ENCODE measurements around the gene ESPN.

Gene ESPN

DNA sequence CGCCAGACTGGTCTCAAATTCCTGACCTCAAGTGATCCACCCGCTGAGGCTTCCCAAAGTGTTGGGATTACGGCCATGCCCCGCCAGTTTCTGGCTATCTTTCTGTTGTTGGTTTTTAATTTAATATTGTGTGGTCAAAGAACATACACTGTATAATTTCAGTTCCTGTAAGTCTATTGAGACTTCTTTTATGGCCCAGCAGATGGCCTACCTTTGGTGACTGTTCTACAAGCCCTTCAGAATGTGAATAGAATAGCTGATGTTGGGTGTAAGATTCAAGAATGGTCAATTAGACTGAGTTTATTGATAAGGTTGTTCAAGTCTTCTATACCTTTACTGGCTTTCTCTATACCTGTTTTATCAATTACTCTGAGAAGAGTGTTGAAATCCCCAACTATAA is 15.5 kb upstream of the ESPN start:
- DNase-seq (ENCODE audit: low spot score) = no peak

DNA sequence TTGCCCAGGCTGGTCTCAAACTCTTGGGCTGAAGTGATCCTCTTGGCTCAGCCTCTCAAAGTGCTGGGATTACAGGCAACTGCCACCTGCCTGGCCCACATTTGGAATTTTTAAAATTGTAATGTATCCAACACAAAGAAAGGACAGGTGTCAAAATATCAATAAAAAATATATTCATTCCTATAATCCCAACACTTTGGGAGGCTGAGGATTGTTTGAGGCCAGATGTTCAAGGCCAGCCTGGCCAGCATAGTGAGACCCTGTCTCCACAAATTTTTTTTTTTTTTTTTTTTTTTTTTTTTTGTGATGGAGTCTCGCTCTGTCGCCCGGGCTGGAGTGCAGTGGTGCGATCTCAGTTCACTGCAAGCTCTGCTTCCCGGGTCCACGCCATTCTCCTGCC is 14.8 kb upstream of the ESPN start:
- no peak for DNase-seq (ENCODE audit: low spot score)

DNA sequence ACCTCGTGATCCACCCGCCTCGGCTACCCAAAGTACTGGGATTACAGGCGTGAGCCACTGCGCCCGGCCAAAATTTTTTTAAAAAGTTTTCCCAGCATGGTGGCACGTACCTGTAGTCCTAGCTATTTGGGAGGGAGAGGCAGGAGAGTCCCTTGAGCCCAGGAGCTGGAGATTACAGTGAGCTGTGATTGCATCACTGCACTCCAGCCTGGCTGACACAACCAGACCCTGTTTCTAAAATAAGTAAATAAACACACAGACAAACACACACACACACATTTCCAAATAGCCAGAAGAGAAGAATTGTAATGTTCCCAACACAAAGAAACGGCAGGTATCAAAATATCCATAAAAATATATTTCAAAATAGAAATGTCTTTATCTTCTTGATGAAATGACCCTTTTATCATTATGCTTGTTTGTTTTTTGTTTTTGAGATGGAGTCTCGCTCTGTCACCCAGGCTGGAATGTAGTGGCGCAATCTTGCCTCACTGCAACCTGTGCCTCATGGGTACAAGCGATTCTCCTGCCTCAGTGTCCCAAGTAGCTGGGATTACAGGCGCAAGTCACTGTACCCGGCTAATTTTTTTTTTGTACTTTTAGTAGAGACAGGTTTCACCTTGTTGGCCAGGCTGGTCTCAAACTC is 14.2 kb upstream of the ESPN start:
- no peak for DNase-seq (ENCODE audit: low spot score)

DNA sequence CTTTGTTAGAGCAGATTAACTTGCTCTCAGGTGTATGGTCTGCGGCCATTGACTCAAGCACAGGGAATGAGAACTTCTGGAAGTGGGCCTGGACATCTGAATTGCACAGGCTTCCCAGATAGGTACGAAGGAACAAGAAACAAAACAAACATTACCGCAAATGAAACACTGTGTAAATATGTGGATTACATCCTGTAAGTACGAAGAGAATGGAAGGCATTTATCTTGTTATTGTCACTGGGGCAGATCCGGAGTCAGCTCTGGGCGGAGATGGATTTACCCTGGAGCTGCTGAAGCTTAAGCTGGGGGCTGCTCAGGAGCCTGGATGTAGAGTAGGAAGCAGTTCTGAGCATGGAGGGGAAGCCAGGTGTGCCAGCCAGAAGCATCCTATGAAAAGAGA is 11.7 kb upstream of the ESPN start:
- DNase-seq (ENCODE audit: low spot score) = no peak

DNA sequence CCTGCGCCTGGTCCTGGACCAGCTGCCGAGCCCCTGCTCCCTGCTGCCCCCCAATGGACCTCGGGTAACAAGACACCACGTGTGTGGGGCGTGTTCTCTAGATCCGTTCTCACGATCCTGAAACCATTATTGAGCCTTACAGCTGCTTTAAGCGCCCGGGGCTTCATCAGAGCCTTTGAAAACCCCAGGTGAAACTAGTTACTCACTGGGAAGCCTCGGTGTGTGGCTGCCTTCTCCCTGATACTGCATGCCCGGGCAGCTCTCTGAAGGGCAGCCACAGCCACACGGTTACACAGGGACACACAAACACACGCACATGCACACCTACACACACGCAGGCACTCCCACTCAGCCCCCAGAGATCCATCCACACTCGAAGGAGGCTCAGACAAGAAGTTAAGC is 10.1 kb upstream of the ESPN start:
- peak; percentile 80 for DNase-seq (ENCODE audit: low spot score)

DNA sequence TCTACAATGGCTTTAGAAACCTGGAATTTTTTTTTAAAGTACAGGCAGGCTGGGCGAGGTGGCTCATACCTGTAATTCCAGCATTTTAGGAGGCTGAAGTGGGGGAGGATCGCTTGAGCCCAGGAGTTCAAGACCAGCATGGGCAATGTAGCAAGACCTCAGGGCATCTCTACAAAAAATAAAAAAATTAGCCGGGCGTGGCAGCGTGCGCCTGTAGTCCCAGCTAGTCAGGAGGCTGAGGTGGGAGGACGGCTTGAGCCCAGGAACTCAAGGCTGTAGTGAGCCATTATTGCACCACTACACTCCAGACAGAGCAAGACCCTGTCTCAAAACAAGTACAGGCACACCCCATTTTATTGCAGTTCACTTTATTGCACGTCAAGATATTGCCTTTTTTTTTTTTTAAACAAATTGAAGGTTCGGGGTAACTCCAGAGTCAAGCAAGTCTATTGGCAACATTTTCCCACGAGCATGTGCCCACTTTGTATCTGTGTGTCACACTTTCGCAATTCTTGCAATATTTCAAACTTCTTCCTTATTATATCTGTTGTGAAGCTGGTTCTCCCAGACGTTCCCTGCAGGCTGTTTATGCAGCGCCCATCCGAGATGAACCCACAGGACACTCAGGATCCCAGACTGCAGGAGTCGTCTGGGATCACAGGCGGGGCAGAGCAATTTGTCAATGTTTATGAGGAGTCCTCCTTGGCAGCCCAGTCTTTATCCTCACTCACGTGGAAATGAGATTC is 9.5 kb upstream of the ESPN start:
- DNase-seq (ENCODE audit: low spot score) = no peak

DNA sequence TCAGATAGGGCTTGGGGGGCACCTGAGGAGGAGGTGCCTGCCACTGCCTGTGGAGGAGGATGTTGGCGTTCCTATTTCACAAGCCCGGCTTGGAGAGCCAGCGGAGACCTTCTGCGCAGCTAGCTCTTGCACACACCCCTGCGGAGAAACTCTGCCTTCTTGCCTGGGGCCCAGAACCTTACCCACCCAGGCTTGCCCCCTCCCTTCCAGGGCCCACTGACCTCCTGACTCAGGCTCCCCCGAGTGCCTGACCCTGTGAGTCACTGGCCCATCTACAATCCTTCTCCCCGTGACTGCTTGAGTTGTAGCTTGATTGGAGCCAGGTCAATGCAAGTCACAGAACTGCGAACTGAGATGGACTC is 8.3 kb upstream of the ESPN start:
- DNase-seq (ENCODE audit: low spot score) = no peak

DNA sequence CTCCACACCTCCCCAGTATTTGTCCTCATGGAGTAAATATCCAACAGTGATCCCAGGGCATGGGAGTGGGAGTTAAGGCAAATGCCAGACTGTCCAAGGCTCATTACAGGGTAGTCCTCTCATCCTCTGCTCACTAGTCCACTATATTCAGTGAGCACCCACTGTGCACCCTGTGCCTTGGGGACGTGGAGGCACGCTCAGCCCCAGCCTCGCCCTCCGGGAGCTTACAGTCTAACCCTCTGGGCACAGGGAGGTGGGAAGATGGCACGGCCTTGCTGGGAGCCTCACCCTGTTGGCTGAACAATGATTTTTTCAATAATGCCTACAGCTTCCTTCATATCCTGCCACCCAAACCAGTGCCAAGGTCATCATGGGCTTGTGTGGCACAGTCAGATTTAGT is 7.7 kb upstream of the ESPN start:
- no peak for DNase-seq (ENCODE audit: low spot score)

DNA sequence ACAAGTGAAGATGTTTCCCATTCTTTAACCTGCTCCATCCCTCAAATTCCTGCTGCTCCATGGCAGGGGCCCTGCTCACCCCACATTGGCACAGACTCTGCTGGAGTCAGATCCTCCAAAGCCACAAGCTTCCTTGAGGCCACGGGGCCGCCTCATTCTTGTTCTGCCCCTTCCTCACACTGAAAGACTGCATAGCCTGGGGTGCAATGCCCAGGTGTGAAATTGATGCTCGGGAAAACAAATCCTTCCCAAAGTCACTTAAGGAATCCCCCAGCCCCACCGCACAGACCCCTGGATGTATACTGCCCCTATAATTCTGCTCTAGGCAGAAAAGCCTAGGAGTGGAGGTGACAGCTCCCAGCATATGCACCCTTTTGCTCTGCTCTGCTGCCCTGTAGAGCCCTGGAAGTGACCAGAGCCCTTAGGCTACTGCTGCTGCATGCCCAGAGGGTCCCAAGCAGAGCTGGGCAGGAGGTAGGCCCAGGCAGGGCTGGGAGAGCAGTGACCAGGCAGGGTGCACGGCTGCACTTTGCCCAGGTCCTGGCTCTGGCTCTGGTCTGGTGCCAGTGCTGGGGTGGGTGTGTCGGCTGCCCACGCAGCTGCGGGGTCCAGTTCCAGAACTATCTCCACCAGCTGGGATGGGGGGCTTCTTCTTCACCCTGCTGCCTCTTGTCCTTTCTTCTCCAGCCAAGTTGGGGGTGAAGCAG is 6.5 kb upstream of the ESPN start:
- no peak for DNase-seq (ENCODE audit: low spot score)

DNA sequence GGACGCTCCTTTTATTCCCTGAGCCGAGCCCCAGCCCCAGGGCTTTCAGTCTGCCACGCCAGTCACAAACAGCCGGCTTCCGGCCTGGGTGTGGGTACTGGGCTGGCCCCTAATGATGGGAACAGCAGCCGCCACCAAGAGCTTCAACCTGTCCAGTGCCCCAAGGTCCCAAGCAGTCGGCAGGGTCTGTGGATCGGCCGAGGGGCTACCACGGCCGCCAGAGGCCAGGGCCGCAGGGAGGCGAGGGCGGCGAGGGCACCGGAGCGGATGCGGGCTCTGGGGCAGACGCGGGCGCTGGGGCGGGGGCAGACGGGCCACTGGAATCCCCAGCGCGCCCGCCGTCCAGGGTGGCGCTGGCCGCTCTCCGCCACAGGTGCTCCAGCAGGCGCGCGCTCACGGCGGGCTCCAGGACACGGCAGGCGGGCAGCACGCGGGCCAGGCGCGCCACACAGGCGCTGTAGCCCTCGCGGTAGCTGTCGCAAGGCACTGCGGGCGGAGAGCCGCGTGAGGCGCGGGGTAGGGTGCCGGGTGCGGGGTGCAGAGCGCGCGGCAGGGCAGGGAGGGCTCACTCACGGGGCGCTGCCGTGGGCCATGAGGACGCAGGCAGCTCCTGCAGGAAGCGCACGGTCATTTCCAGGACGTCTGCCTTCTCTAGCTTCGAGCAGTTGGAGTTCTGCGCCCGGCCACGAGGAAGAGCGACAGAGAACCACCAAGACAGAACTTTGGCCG is 5.7 kb upstream of the ESPN start:
- DNase-seq (ENCODE audit: low spot score) = no peak

DNA sequence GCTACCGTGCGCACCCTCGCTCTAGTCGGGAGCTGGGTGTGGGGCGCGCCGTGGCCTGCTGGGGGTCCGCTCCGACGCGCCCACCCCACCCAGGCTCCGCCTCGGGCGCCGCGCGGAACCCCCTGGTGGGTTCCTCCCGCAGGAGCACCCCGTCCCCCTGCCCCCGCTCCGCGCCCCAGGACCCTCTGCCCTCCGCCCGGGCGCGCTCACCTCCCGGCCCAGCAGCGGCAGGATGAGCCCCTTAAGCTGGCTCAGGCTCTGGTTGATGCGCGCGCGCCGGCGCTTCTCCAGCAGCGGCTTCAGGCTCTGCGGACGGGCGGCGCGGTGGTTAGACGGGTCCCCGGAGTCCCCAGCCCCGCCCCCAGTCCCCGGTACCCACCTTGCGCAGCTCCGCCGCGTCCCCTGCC is 5.2 kb upstream of the ESPN start:
- peak; percentile 74 for DNase-seq (ENCODE audit: low spot score)

DNA sequence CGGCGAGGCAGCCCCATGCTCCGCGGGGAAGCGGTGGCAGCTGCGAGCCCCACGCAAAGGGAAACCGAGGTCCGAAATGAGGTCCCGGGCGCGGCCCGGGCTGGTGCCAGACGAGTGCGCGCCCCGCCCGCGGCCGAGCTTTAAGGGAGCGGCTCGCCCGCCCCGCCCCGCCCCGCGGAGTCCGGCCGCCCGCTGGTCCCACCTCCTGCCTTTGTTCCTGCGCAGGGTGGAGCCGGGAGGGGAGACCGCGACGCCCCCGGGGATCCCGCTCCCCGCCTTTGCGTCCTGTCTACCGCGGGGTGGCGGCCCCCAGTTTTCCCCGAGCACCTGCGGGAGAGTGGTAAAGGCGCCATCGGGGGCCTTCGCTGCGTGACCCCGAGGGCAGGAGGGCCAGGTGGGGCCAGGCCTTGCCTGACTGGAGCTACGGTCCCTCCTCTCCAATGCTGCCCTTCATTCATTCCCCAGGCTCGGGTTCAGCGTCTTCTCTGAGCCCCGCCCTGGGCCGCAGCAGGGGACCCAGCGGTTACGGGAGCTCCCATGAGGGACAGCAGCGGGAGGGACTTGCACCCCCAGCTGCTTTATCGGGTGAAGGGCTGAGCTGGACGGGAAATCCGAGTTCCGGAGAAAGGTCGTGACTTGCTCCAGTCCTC is 4.6 kb upstream of the ESPN start, which contains the start of gene HES2:
Gene HES2 (minus strand): TSS at position 116 of the 650 bp plus-strand sequence. CDS start 99 bp downstream, at position 17.
- peak; percentile 78 for DNase-seq (ENCODE audit: low spot score)

DNA sequence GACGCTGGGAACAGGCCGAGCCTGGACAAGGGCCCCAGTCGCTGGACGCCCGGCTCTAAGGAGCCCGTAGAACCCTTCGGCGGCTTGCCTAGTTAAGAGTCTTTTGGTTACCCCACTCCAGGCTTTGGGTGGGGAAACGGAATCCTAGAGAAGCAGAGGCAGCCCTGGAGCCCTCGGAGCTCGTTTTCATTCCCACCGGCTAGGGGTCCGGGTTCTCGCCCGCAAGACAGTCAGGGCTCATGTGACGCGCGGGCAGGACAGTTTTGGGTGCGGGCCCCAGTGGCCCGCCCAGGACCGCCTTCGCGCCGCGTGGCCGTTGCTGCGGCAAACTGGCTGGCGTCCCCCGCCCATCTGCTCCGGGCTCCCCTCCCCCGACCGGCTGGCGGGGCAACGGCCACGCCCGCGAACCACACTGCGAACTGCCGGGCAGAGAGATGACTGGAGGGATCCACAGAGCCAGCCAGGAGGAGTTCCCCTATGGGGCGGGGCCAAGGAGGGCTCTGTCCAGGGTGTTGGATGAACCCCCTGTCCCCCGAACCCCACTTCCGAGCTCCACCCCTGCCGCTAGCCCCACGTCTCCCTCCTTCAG is 4.0 kb upstream of the ESPN start:
- DNase-seq (ENCODE audit: low spot score) = peak; percentile 58

DNA sequence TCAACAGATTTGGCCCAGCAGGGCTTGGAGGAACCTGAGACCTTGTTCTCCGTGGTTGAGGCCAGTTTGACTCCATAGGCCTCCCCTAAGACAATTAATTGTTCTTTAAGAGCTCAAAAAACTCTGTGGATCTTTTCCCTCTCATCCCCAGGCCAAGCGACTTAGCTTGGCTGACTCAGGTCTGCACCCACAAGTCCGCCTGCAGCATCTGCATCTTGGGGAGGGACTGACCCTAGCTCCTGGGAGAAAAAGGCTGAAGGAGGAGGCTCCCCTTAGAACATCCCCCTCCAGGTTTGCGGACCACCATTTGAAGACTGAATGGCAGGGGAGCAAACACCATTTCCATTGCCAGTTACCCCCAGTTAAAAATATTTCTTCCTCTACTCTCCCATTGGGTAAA is 3.3 kb upstream of the ESPN start:
- no peak for DNase-seq (ENCODE audit: low spot score)

DNA sequence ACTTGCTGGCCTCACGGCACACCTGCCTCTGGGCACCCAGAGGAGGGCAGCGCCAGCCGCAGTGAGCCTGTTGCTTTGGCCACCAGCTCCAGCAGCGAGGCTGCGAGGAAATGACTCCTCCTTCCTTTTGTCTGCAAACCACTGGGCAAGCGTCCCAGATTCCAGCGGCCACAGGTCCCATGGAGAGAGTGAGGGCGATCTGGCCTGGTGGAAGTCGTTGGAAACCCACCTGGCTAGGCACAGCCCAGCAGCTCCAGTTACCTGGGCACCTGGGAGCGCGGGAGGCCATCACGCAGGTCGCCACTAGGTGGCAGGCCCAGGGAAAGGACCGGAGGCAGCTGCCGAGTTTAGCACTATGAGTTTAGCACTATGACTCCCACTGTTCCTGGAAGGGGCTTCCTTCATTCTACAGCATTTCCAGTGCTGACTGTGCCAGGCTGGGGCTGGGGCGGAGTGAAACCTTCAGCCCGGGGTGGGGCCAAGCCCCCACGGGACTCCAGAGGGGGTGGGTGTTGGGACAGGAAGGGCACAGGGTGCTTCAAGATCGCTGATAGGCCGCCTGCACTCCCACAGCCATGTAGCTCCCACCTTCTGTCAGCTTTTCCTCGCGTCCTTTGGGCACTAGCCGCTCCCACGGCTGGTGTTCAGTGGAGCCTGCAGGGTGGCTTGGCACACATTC is 1.1 kb upstream of the ESPN start:
- DNase-seq (ENCODE audit: low spot score) = peak; percentile 89

DNA sequence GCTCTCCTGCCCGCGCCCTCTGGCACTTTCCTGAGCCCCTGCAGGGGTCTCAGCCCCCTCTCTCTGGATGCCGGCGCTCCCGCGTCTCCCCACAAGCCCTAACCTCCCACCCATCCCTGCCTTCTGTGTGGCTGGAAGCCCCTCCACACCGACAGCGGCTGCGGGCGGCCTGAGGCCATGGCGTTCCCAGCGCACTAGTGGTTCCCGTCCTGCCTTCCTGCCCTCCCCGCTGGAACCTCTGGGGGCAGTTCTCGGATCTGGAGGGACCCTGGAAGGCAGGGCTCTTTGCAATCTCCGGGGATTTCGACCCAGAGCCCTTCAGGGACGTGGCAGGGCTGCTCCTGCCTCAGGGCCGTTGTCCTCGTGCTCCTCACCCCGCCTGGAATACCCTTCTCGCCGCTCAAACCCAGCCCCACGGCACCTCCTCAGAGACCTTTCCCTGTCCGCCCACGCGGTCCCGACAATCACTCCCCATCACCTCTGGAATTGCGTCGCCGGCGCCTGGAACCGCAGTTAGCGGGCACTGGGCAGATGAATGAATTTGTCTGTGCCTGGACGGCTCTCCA is 493 bp upstream of the ESPN start:
- DNase-seq (ENCODE audit: low spot score) = peak; percentile 60

DNA sequence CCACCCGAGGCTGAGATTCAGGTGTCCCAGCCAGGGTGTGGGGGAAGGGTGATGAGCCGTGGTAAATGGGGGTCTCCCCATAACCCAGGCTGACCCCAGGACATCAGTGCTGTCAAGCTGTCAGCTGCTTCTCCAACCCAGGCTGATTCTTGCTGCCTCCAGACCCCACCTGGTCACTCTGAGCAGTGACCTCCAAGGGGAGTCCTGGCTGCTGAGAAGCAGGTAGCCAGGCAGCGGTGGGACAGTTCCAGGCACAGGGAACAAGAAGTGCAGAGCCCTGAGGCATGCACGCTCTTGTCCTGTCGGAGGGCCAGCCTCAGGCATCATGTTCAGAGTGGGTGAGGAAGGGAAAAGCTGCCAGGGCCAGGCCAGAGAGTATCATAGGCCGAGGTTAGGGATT is 1.1 kb downstream of the ESPN start:
- DNase-seq (ENCODE audit: low spot score) = no peak

DNA sequence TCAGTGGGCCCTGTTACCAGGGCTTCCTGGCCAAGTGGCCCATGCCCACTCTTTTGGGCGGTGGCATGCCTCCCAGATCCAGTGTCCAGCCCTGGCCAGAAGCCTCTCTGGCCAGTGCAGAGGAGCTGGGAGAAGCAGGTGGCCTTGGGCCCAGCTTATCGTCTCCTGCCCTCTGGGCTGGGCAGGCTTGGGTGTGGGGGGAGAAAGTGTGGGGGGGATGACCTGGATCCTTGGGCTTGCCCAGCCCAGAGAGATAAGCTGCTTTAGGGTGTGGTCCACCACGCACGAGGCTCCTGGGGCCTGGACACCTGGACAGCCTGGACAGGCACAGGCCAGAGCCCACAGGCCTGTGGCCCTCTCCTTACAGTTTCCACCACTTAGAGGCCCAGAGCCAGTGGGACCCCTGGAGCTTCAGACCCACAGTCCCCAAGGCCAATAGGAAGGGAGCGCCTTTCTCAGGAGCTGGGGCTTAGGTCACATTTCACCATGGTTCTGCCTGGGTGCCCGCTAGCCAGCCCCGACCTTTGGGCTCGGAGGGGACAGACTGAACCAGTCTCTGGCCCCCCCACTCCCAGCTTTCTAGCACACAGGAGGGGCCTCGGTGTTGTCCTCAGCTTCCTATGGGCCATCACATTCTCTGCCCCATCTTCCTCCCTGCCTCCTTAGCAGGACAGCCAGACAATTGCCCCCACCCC is 1.8 kb downstream of the ESPN start:
- no peak for DNase-seq (ENCODE audit: low spot score)

DNA sequence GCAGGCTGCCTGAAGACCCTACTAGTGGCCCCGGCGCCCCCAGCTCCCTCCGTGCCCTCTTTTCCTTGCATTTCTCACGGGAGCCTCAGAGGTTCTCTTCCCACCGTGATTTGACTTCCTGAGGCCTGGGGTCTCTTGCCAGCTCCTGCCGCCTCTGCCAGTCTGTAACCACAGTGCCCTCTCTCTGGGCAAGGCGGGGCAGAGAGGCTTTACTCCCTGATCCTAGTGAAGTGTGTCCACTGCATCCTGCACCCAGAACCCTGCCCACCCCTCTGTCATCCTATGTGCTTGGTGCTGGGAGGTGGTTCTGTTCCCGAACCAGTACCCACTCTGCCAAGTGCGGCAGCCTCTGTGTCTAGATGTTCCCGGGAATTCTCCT is 2.4 kb downstream of the ESPN start:
- DNase-seq (ENCODE audit: low spot score) = no peak
